WTC11 (cell line): ENCODE measurements around the gene PIEZO1. TPM values are rescaled to one million over a fixed set of nuclear protein-coding genes. Genes with fewer than 3 reads are reported as not detected.
A peak's percentile ranks its signal among the peaks of the same experiment; 100 is the strongest.

Experiments
- ATAC-seq: fragments of 200-7000 bp; cut with Tn5 transposase; 2 replicates; pipeline ENCODE4 v1.10.0; 2021; ENCODE audit warnings: mild to moderate bottlenecking, moderate library complexity
- CTCF ChIA-PET: fragments of 300-600 bp; sonication (Branson Sonifier 250); formaldehyde crosslinking; loops from one replicate; lab custom pipeline; 2021; ENCODE audit warnings: antibody characterized with exemption; lab: Charles Lee
- POLR2A ChIA-PET: fragments of 350-600 bp; sonication (Branson Sonifier 250); formaldehyde crosslinking; loops from one replicate; lab custom pipeline; 2021; ENCODE audit warnings: antibody characterized with exemption; lab: Charles Lee
- DNase-seq: peaks from one replicate; pipeline ENCODE4 v3.0.0; 2021; ENCODE audit warnings: low spot score
- H3K27ac Mint-ChIP-seq: 2 replicates; pipeline ENCODE4 v1.8.0; 2021; ENCODE audit warnings: mixed read lengths
- H3K27me3 Mint-ChIP-seq: 2 replicates; pipeline ENCODE4 v1.8.0; 2021; ENCODE audit warnings: low read depth, mild to moderate bottlenecking, moderate library complexity, mixed read lengths
- H3K36me3 Mint-ChIP-seq: 2 replicates; pipeline ENCODE4 v1.8.0; 2021; ENCODE audit warnings: mixed read lengths
- H3K4me1 Mint-ChIP-seq: 2 replicates; pipeline ENCODE4 v1.8.0; 2022; ENCODE audit warnings: mixed read lengths
- H3K4me3 Mint-ChIP-seq: 2 replicates; pipeline ENCODE4 v1.8.0; 2021; ENCODE audit warnings: mild to moderate bottlenecking, moderate library complexity, mixed read lengths
- H3K9me3 Mint-ChIP-seq: 2 replicates; pipeline ENCODE4 v1.8.0; 2021; ENCODE audit warnings: mixed read lengths
- ELF4 ChIP-seq: sonication (generic); formaldehyde crosslinking; IDR thresholded peaks from 2 replicates; pipeline ENCODE4 v1.8.1; 2022; ENCODE audit warnings: low read depth, mild to moderate bottlenecking, moderate library complexity, missing genetic modification reagents
- ESRRA ChIP-seq: sonication (generic); formaldehyde crosslinking; IDR thresholded peaks from 2 replicates; pipeline ENCODE4 v1.8.1; 2022; ENCODE audit warnings: mild to moderate bottlenecking, missing genetic modification reagents, borderline replicate concordance
- FOXJ3 ChIP-seq: sonication (generic); formaldehyde crosslinking; IDR thresholded peaks from 2 replicates; pipeline ENCODE4 v1.9.0; 2021; ENCODE audit warnings: missing genetic modification reagents, mild to moderate bottlenecking, borderline replicate concordance
- FOXP1 ChIP-seq: sonication (generic); formaldehyde crosslinking; IDR thresholded peaks from 2 replicates; pipeline ENCODE4 v1.8.0; 2022; ENCODE audit warnings: missing genetic modification reagents, mild to moderate bottlenecking, moderate library complexity, borderline replicate concordance
- GABPB1 ChIP-seq: sonication (generic); formaldehyde crosslinking; IDR thresholded peaks from 2 replicates; pipeline ENCODE4 v1.8.1; 2023; ENCODE audit warnings: mild to moderate bottlenecking, missing genetic modification reagents
- HMGA2 ChIP-seq: fragments of 250-450 bp; sonication (Bioruptor Pico); IDR thresholded peaks from 2 replicates; pipeline ENCODE4 v1.4.0; 2021; ENCODE audit warnings: mild to moderate bottlenecking, moderate library complexity
- PRDM15 ChIP-seq: sonication (generic); formaldehyde crosslinking; IDR thresholded peaks from 2 replicates; pipeline ENCODE4 v1.8.0; 2022; ENCODE audit warnings: missing genetic modification reagents
- SMAD4 ChIP-seq: sonication (generic); formaldehyde crosslinking; IDR thresholded peaks from 2 replicates; pipeline ENCODE4 v1.8.0; 2022; ENCODE audit warnings: mild to moderate bottlenecking, missing genetic modification reagents
- TEAD4 ChIP-seq: sonication (generic); formaldehyde crosslinking; IDR thresholded peaks from 2 replicates; pipeline ENCODE4 v1.8.0; 2022; ENCODE audit warnings: mild to moderate bottlenecking, missing genetic modification reagents
- ZNF512 ChIP-seq: sonication (generic); formaldehyde crosslinking; IDR thresholded peaks from 2 replicates; pipeline ENCODE4 v1.8.1; 2022; ENCODE audit warnings: missing genetic modification reagents, borderline replicate concordance
- total RNA-seq: library from RNA; stranded (reverse); gene quantifications from 3 replicates; pipeline ENCODE4 v1.2.3, GENCODE V29; 2021
- TF ChIP-seq, protein P1 (sequence below): sonication (generic); formaldehyde crosslinking; IDR thresholded peaks from 2 replicates; pipeline ENCODE4 v1.8.1; 2022; ENCODE audit warnings: low read depth, missing genetic modification reagents, borderline replicate concordance
- TF ChIP-seq, protein P2 (sequence below): sonication (generic); formaldehyde crosslinking; IDR thresholded peaks from 2 replicates; pipeline ENCODE4 v1.8.1; 2023; ENCODE audit warnings: mild to moderate bottlenecking, missing genetic modification reagents
- TF ChIP-seq, protein P3 (sequence below): sonication (generic); formaldehyde crosslinking; IDR thresholded peaks from 2 replicates; pipeline ENCODE4 v1.8.0; 2022; ENCODE audit warnings: mild to moderate bottlenecking, missing genetic modification reagents

PIEZO1 gene
- total RNA-seq, 1 experiment from 2014 or later = 71.3 TPM

GRCh38 chr16:88805340-88805715, 20.3 kb upstream of the PIEZO1 start (continued):
- TF ChIP-seq, protein P1, sequence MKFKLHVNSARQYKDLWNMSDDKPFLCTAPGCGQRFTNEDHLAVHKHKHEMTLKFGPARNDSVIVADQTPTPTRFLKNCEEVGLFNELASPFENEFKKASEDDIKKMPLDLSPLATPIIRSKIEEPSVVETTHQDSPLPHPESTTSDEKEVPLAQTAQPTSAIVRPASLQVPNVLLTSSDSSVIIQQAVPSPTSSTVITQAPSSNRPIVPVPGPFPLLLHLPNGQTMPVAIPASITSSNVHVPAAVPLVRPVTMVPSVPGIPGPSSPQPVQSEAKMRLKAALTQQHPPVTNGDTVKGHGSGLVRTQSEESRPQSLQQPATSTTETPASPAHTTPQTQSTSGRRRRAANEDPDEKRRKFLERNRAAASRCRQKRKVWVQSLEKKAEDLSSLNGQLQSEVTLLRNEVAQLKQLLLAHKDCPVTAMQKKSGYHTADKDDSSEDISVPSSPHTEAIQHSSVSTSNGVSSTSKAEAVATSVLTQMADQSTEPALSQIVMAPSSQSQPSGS (CRISPR knock-in tag) = no peak

DNA sequence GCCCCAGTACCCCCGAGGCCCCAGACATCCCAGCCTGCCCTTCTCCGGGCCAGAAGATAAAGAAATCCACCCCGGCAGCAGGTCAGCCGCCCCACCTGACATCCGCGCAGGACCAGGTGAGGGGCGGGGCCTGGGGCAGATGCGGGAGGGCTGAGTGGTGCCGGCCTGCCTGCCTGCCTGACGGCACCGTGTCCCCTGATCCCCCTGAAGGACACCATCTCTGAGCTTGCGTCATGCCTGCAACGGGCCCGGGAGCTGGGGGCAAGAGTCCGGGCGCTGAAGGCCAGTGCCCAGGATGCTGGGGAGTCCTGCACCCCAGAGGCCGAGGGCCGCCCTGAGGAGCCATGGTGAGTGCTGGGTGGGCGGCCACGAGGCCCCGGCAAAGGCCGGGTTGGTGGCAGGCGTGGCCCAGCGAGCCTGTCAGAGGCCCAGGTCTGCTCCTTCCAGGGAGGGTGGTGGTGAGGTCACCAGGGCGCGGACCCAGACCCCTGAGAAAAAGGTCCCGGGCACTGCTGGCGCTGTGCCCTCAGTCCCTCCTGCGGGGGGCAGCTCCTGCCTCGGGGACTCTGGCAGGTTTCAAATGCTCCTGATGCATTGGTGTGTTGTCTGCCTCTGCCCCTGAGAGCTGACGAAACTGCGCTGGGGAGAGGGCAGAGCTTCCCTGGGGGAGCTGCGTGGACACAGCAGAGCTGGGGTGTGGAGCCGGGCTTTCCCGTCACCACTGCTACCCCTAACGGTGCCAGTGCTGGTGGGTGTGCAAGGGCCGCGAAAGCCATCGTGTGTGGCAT, 19.7 kb upstream of the PIEZO1 start:
- H3K4me1 Mint-ChIP-seq = no peaks in the 10 kb centered on the region
- DNase-seq = peak; percentile 60
- peak; percentile 25 for ATAC-seq
- no peaks in the 10 kb centered on the region for H3K9me3 Mint-ChIP-seq
- TF ChIP-seq PRDM15 (no peak), FOXP1 (CRISPR knock-in tag) (0 out of 2 replicates have a peak, but pooled peaks have one; percentile 32), GABPB1 (CRISPR knock-in tag) (peak; percentile 96), ESRRA (CRISPR knock-in tag) (0 out of 2 replicates have a peak, but pooled peaks have one; percentile 24), SMAD4 (no peak), ELF4 (CRISPR knock-in tag) (no peak), ZNF512 (CRISPR knock-in tag) (no peak), FOXJ3 (no peak), HMGA2 (CRISPR knock-in tag) (no peak), TEAD4 (CRISPR knock-in tag) (no peak)
- TF ChIP-seq, protein P2, sequence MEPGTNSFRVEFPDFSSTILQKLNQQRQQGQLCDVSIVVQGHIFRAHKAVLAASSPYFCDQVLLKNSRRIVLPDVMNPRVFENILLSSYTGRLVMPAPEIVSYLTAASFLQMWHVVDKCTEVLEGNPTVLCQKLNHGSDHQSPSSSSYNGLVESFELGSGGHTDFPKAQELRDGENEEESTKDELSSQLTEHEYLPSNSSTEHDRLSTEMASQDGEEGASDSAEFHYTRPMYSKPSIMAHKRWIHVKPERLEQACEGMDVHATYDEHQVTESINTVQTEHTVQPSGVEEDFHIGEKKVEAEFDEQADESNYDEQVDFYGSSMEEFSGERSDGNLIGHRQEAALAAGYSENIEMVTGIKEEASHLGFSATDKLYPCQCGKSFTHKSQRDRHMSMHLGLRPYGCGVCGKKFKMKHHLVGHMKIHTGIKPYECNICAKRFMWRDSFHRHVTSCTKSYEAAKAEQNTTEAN (CRISPR knock-in tag) = no peak
- TF ChIP-seq, protein P3, sequence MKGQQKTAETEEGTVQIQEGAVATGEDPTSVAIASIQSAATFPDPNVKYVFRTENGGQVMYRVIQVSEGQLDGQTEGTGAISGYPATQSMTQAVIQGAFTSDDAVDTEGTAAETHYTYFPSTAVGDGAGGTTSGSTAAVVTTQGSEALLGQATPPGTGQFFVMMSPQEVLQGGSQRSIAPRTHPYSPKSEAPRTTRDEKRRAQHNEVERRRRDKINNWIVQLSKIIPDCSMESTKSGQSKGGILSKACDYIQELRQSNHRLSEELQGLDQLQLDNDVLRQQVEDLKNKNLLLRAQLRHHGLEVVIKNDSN (CRISPR knock-in tag) = no peak
- TF ChIP-seq, protein P1 (CRISPR knock-in tag) = no peak
- TF ChIP-seq, all 79 proteins: peak for 3
- peaks cover 35% of the 10 kb centered on the region for H3K36me3 Mint-ChIP-seq
- CTCF ChIA-PET = interaction anchor here (2.5 to 5.7 kb wide), 2 partner anchors 67 kb away, joined by 20 to 34 read pairs; no protein-coding TSS in a partner anchor
- POLR2A ChIA-PET = no interaction called here
- no peak overlapping the region for H3K27ac Mint-ChIP-seq
- peak overlapping the region; percentile 70 for H3K4me3 Mint-ChIP-seq
- H3K27me3 Mint-ChIP-seq = no peaks in the 10 kb centered on the region
